Ishikawa (cell line): ENCODE data around the gene TBC1D5.
A peak's percentile ranks its signal among the peaks of the same experiment; 100 is the strongest.

Source experiments
- CEBPB ChIP-seq: IDR thresholded peaks from 2 replicates; pipeline ENCODE4 v1.6.1; 2012
- CREB1 ChIP-seq: IDR thresholded peaks from 2 replicates; pipeline ENCODE4 v1.6.1; 2012; ENCODE audit warnings: low read depth
- EGR1 ChIP-seq: IDR thresholded peaks from 2 replicates; pipeline ENCODE4 v1.6.1; 2012
- EP300 ChIP-seq: IDR thresholded peaks from 2 replicates; pipeline ENCODE4 v1.6.1; 2012; ENCODE audit warnings: borderline replicate concordance
- FOXM1 ChIP-seq: IDR thresholded peaks from 2 replicates; pipeline ENCODE4 v1.6.1; 2012; ENCODE audit warnings: low read depth, borderline replicate concordance
- MAX ChIP-seq: IDR thresholded peaks from 2 replicates; pipeline ENCODE4 v1.6.1; 2012
- NFIC ChIP-seq: IDR thresholded peaks from 2 replicates; pipeline ENCODE4 v1.6.1; 2012
- RAD21 ChIP-seq: IDR thresholded peaks from 2 replicates; pipeline ENCODE4 v1.6.1; 2012; ENCODE audit warnings: low read depth
- REST ChIP-seq: IDR thresholded peaks from 2 replicates; pipeline ENCODE4 v1.6.1; 2012; ENCODE audit warnings: low read depth, mild to moderate bottlenecking
- TAF1 ChIP-seq: IDR thresholded peaks from 2 replicates; pipeline ENCODE4 v1.6.1; 2012; ENCODE audit warnings: low read depth, mild to moderate bottlenecking
- TCF12 ChIP-seq: IDR thresholded peaks from 2 replicates; pipeline ENCODE4 v1.6.1; 2012; ENCODE audit warnings: low read depth
- TEAD4 ChIP-seq: IDR thresholded peaks from 2 replicates; pipeline ENCODE4 v1.6.1; 2012
- USF1 ChIP-seq: IDR thresholded peaks from 2 replicates; pipeline ENCODE4 v1.6.1; 2012
- YY1 ChIP-seq: IDR thresholded peaks from 2 replicates; pipeline ENCODE4 v1.6.1; 2012; ENCODE audit warnings: low read depth
- ZBTB7A ChIP-seq: IDR thresholded peaks from 2 replicates; pipeline ENCODE4 v1.6.1; 2012; ENCODE audit warnings: low read depth

Gene TBC1D5

GRCh38 chr3:17431484-17432045 lies 310.9 kb downstream of the TBC1D5 start:
- TF ChIP-seq FOXM1 (no peak), EP300 (no peak)

- TF ChIP-seq RAD21 = peak; percentile 64
- TF ChIP-seq REST = no peak
These were observed 311.4 kb downstream of the TBC1D5 start for GRCh38 chr3:17431004-17431403.

GRCh38 chr3:17430582-17430981 lies 311.8 kb downstream of the TBC1D5 start:
- TF ChIP-seq TAF1 (no peak), YY1 (no peak), CREB1 (no peak), EGR1 (no peak), EP300 (no peak), TCF12 (no peak), TEAD4 (no peak)

- TF ChIP-seq EP300 (no peak), CREB1 (no peak), FOXM1 (no peak), RAD21 (no peak), TEAD4 (no peak), ZBTB7A (no peak), MAX (no peak), EGR1 (no peak), REST (no peak), YY1 (no peak), CEBPB (no peak), TAF1 (no peak), NFIC (no peak), USF1 (no peak), TCF12 (no peak)
These were observed 318.5 kb downstream of the TBC1D5 start for GRCh38 chr3:17423786-17424536.

- no peak for TF ChIP-seq REST
- TF ChIP-seq EGR1 = no peak
- TF ChIP-seq CEBPB = no peak
- TF ChIP-seq YY1 = no peak
- no peak for TF ChIP-seq RAD21
- TF ChIP-seq TAF1 = no peak
- no peak for TF ChIP-seq MAX
- no peak for TF ChIP-seq NFIC
- TF ChIP-seq ZBTB7A = no peak
- no peak for TF ChIP-seq FOXM1
- TF ChIP-seq TEAD4 = no peak
- no peak for TF ChIP-seq CREB1
- no peak for TF ChIP-seq EP300
- TF ChIP-seq TCF12 = no peak
- no peak for TF ChIP-seq USF1
These were observed 319.8 kb downstream of the TBC1D5 start for GRCh38 chr3:17422636-17423035.
